B cell (primary cell): ENCODE data around the gene NEUROD6. TPM values are rescaled to one million over a fixed set of nuclear protein-coding genes. Genes with fewer than 3 reads are reported as not detected.

Experiments
- ATAC-seq: fragments of 200-7000 bp; cut with Tn5 transposase; one replicate; pipeline ENCODE4 v1.10.0; 2021; ENCODE audit warnings: low read depth, mild to moderate bottlenecking, moderate number of reproducible peaks, moderate library complexity
- CTCF ChIA-PET: fragments of 350-600 bp; sonication (Branson Sonifier 250); formaldehyde crosslinking; loops from one replicate; lab custom pipeline; 2021; ENCODE audit warnings: antibody characterized with exemption, inconsistent platforms; lab: Charles Lee
- POLR2A ChIA-PET: fragments of 350-600 bp; sonication (Branson Sonifier 250); formaldehyde crosslinking; loops from one replicate; lab custom pipeline; 2021; ENCODE audit warnings: antibody characterized with exemption; lab: Charles Lee
- DNase-seq: peaks from one replicate; pipeline ENCODE4 v3.0.0; 2013
- H2AFZ ChIP-seq: 2 replicates; pipeline ENCODE4 v1.6.1; 2012; ENCODE audit warnings: mild to moderate bottlenecking, low read depth, low read length; ENCODE audit not compliant: insufficient read depth, poor library complexity, severe bottlenecking
- H3K27ac ChIP-seq, 2 donors: 1 replicate in 1 of 2; 2 replicates in 1 of 2; pipeline ENCODE4 v1.5.1; 2012 to 2013; ENCODE audit warnings: low read length in 2 of 2, mild to moderate bottlenecking in 2 of 2, moderate library complexity in 1 of 2
- H3K27me3 ChIP-seq, 4 experiments: fragments of 200-600 bp in 1 of 4; sonication (generic) in 1 of 4; replicated peaks in 1 of 4; 1 replicate in 2 of 4; 2 replicates in 2 of 4; pipeline versions ENCODE4 v1.6.1 to v1.7.0; 2013 to 2016; ENCODE audit warnings: low read length in 3 of 4, mild to moderate bottlenecking in 2 of 4, mixed read lengths in 1 of 4, moderate library complexity in 1 of 4; ENCODE audit not compliant: insufficient read depth in 4 of 4, control insufficient read depth in 3 of 4; ENCODE audit errors: control extremely low read depth in 1 of 4
- H3K36me3 ChIP-seq, 2 experiments: replicated peaks in 1 of 2; 1 replicate in 1 of 2; 2 replicates in 1 of 2; pipeline versions ENCODE4 v1.6.1 to v1.7.1; 2013; ENCODE audit warnings: low read length in 1 of 2; ENCODE audit not compliant: insufficient read depth in 2 of 2, control insufficient read depth in 1 of 2; ENCODE audit errors: control extremely low read depth in 1 of 2, extremely low read depth in 1 of 2
- H3K4me1 ChIP-seq, 2 donors: fragments of 200-600 bp in 1 of 2; sonication (generic) in 1 of 2; 1 replicate in 1 of 2; 2 replicates in 1 of 2; pipeline versions ENCODE4 v1.5.1 to v1.6.1; 2013 to 2017; ENCODE audit warnings: low read length in 2 of 2; ENCODE audit not compliant: control insufficient read depth in 2 of 2, insufficient read depth in 2 of 2
- H3K4me2 ChIP-seq: replicated peaks from 2 replicates; pipeline ENCODE3; 2012; ENCODE audit warnings: mild to moderate bottlenecking, low read depth, low read length; ENCODE audit not compliant: poor library complexity, severe bottlenecking
- H3K4me3 ChIP-seq, 5 experiments: fragments of 200-600 bp in 1 of 5; sonication (generic) in 1 of 5; 1 replicate in 3 of 5; 2 replicates in 2 of 5; pipeline versions ENCODE4 v1.5.1 to v1.7.0; 2011 to 2016; ENCODE audit warnings: low read length in 4 of 5, mild to moderate bottlenecking in 4 of 5, low read depth in 2 of 5, control low read depth in 1 of 5, moderate library complexity in 1 of 5; ENCODE audit not compliant: insufficient read depth in 1 of 5; ENCODE audit errors: control extremely low read depth in 1 of 5, extremely low read depth in 1 of 5
- H3K79me2 ChIP-seq: fragments of 200-600 bp; sonication (generic); one replicate; pipeline ENCODE4 v1.6.0; 2016; ENCODE audit warnings: low read length; ENCODE audit not compliant: control insufficient read depth, insufficient read depth
- H3K9ac ChIP-seq: fragments of 200-600 bp; sonication (generic); 2 replicates; pipeline ENCODE4 v1.6.1; 2017; ENCODE audit warnings: mild to moderate bottlenecking, low read length, moderate library complexity
- H3K9me3 ChIP-seq, 3 donors: one replicate each; pipeline versions ENCODE4 v1.6.1 to v1.7.1; 2013; ENCODE audit warnings: low read length in 2 of 3; ENCODE audit not compliant: control insufficient read depth in 2 of 3, insufficient read depth in 1 of 3; ENCODE audit errors: control extremely low read depth in 1 of 3
- H4K20me1 ChIP-seq: 2 replicates; pipeline ENCODE4 v1.6.0; 2012; ENCODE audit warnings: mild to moderate bottlenecking, low read length; ENCODE audit not compliant: insufficient read depth, control insufficient read depth, poor library complexity, severe bottlenecking
- H3K27ac Mint-ChIP-seq: one replicate; pipeline ENCODE4 v1.8.0; 2021; ENCODE audit warnings: mixed read lengths
- H3K27me3 Mint-ChIP-seq: one replicate; pipeline ENCODE4 v1.8.0; 2021; ENCODE audit warnings: mixed read lengths
- H3K4me1 Mint-ChIP-seq: one replicate; pipeline ENCODE4 v1.8.0; 2021; ENCODE audit warnings: mixed read lengths
- H3K4me3 Mint-ChIP-seq: one replicate; pipeline ENCODE4 v1.8.0; 2021; ENCODE audit warnings: mixed read lengths
- H3K9me3 Mint-ChIP-seq: one replicate; pipeline ENCODE4 v1.8.0; 2022; ENCODE audit warnings: mixed read lengths; ENCODE audit not compliant: insufficient read depth
- CTCF ChIP-seq: fragments of 200-600 bp; IDR thresholded peaks from one replicate; pipeline ENCODE4 v1.8.0; 2022; ENCODE audit warnings: antibody characterized with exemption, mild to moderate bottlenecking
- EZH2 ChIP-seq: IDR thresholded peaks from 2 replicates; pipeline ENCODE4 v1.6.1; 2012; ENCODE audit warnings: borderline replicate concordance, low read depth, mild to moderate bottlenecking, moderate library complexity, low read length; ENCODE audit not compliant: insufficient read depth, poor library complexity, severe bottlenecking
- WGBS: methylation state at CpG from one replicate; pipeline ENCODE4 v1.1.5; 2013; ENCODE audit warnings: missing lambda C conversion rate; ENCODE audit not compliant: insufficient coverage; 5-methylcytosine and 5-hydroxymethylcytosine counted together
- intact Hi-C: fragments of 100-400 bp; cut with micrococcal nuclease; formaldehyde crosslinking; loops from one replicate; pipeline ENCODE4 v1.10.0; 2022
- polyA plus RNA-seq: library from polyadenylated mRNA; depleted of rRNA; stranded (reverse); fragments of >200 nt; gene quantifications from 2 replicates; pipeline ENCODE4 v1.2.3, GENCODE V29; 2012
- total RNA-seq, 2 donors: library from RNA; stranded (reverse); fragments of 120-200 nt in 1 of 2; gene quantifications; 1 replicate in 1 of 2; 2 replicates in 1 of 2; pipeline versions ENCODE4 v1.2.3 to v1.2.4, GENCODE V29; 2013 to 2022

Gene NEUROD6
- total and polyA plus RNA-seq, 2 donors (not counting 1 experiment from before 2014, with no cell fraction given) = not detected

GRCh38 chr7:31315758-31316157 is 24.8 kb downstream of the NEUROD6 start:
- ChIA-PET POLR2A (no interaction called here), CTCF (no interaction called here)
- Histone ChIP-seq H2AFZ (no peak overlapping the region), H4K20me1 (no peaks in the 10 kb centered on the region), H3K9ac (no peak overlapping the region), H3K4me2 (no peak overlapping the region), H3K79me2 (no peaks in the 10 kb centered on the region), H3K4me3 (no peak overlapping the region), H3K27ac (no peak overlapping the region), H3K9me3 (no peaks in the 10 kb centered on the region), H3K4me1 (no peaks in the 10 kb centered on the region), H3K36me3 (no peaks in the 10 kb centered on the region), H3K27me3 (no peaks in the 10 kb centered on the region)
- DNase-seq (no peak), ATAC-seq (no peak)
- no peak overlapping the region for H3K4me3 Mint-ChIP-seq
- H3K9me3 Mint-ChIP-seq = no peaks in the 10 kb centered on the region
- H3K27me3 Mint-ChIP-seq = peaks cover 4% of the 10 kb centered on the region
- TF ChIP-seq EZH2 (no peak), CTCF (no peak)
- no CpG with 5 or more reads among the region's 1 CpG for WGBS
- H3K27ac Mint-ChIP-seq = no peak overlapping the region
- intact Hi-C loops = no loop called here
- H3K4me1 Mint-ChIP-seq = no peaks in the 10 kb centered on the region

- no peaks in the 10 kb centered on the region for H3K9me3 Mint-ChIP-seq
- no peaks in the 10 kb centered on the region for H3K79me2 ChIP-seq
- no peaks in the 10 kb centered on the region for H3K4me1 Mint-ChIP-seq
- H3K4me3 ChIP-seq = no peak overlapping the region
- H3K4me2 ChIP-seq = no peak overlapping the region
- no peak for TF ChIP-seq EZH2
- TF ChIP-seq CTCF = no peak
- H3K27me3 Mint-ChIP-seq = no peaks in the 10 kb centered on the region
- H4K20me1 ChIP-seq = no peaks in the 10 kb centered on the region
- no peak overlapping the region for H3K9ac ChIP-seq
- intact Hi-C loops = no loop called here
- ATAC-seq = no peak
- no peak overlapping the region for H3K27ac ChIP-seq
- no peaks in the 10 kb centered on the region for H3K4me1 ChIP-seq
- ChIA-PET POLR2A (no interaction called here), CTCF (no interaction called here)
- 88% methylated on average over 2 of the region's 4 CpGs for WGBS
- DNase-seq = no peak
- H3K4me3 Mint-ChIP-seq = no peak overlapping the region
- no peak overlapping the region for H3K27ac Mint-ChIP-seq
- no peak overlapping the region for H2AFZ ChIP-seq
- H3K27me3 ChIP-seq = no peaks in the 10 kb centered on the region
- H3K36me3 ChIP-seq = no peaks in the 10 kb centered on the region
- H3K9me3 ChIP-seq = no peaks in the 10 kb centered on the region
Measured at GRCh38 chr7:31314781-31315180, 25.7 kb downstream of the NEUROD6 start.
